Hepatic stellate cell (primary cell): Measurements from ENCODE around the gene RAPSN.

Source experiments
- DNase-seq: peaks from one replicate; pipeline ENCODE4 v3.0.0; 2011; ENCODE audit warnings: low spot score

Gene RAPSN

GRCh38 chr11:47388697-47389576, 60.0 kb downstream of the RAPSN start:
- no peak for DNase-seq

- DNase-seq: no peak
Observed at GRCh38 chr11:47387944-47388696, 60.8 kb downstream of the RAPSN start.
